Measurements from ENCODE around the gene DIP2C. TPM values are rescaled to one million over a fixed set of nuclear protein-coding genes. Genes with fewer than 3 reads are reported as not detected.

Gene DIP2C
- total and polyA plus RNA-seq, 2 donors (not counting 1 experiment from before 2014, with no cell fraction given) = 1.3 to 1.9 TPM

DNA sequence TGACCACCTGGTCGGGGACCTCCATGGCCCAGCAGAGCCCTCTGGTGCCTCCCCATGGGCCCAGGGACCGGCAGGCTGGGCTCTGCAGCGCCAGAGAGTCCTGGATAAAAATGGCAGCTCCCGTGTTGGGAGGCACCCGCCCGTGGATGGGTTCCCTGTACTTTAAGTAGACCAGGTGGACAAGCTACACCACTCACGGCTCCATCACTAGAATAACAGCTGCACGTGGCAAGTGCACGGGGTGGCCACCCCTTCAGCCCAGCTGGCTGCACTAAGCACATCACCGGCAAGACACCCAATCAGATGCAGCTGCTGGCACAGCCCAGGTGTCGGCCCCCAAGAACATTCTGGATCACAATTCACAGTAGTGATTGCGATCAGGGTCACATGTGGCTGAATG lies 69.8 kb downstream of the DIP2C start:
- Histone ChIP-seq H3K79me2 (ENCODE audit: control insufficient read depth, insufficient read depth, low read length) (no peaks in the 10 kb centered on the region), H3K9me3 (ENCODE audit: control extremely low read depth in 1 of 3, control insufficient read depth in 2 of 3, insufficient read depth in 1 of 3, low read length in 2 of 3) (peaks cover 0 to 15% (median 0%) of the 10 kb centered on the region in 3 donors), H3K36me3 (replicated peaks in 1 of 2; ENCODE audit: control extremely low read depth in 1 of 2, control insufficient read depth in 1 of 2, extremely low read depth in 1 of 2, insufficient read depth in 2 of 2, low read length in 1 of 2) (no peaks in the 10 kb centered on the region), H4K20me1 (ENCODE audit: control insufficient read depth, insufficient read depth, low read length, poor library complexity, severe bottlenecking) (no peaks in the 10 kb centered on the region), H3K4me3 (ENCODE audit: control extremely low read depth in 1 of 5, extremely low read depth in 1 of 5, insufficient read depth in 1 of 5, low read depth in 2 of 5, low read length in 4 of 5) (peak overlapping the region in 3 of 5 experiments; percentile 13 to 56 (median 33)), H3K4me1 (ENCODE audit: control insufficient read depth in 2 of 2, insufficient read depth in 2 of 2, low read length in 2 of 2) (peaks cover 19 to 28% of the 10 kb centered on the region in 2 donors), H3K9ac (ENCODE audit: low read length) (peak overlapping the region; percentile 40), H3K27me3 (replicated peaks in 1 of 4; ENCODE audit: control extremely low read depth in 1 of 4, control insufficient read depth in 3 of 4, insufficient read depth in 4 of 4, low read length in 3 of 4) (peaks cover 0 to 63% (median 19%) of the 10 kb centered on the region in 4 experiments), H2AFZ (ENCODE audit: insufficient read depth, low read depth, low read length, poor library complexity, severe bottlenecking) (no peak overlapping the region), H3K4me2 (replicated peaks; ENCODE audit: low read depth, low read length, poor library complexity, severe bottlenecking) (peak overlapping the region; percentile 72), H3K27ac (ENCODE audit: low read length in 2 of 2) (no peak overlapping the region)
- ATAC-seq (ENCODE audit: low read depth) = peak; percentile 35
- peak overlapping the region; percentile 63 for H3K4me3 Mint-ChIP-seq
- peaks cover 62% of the 10 kb centered on the region for H3K27me3 Mint-ChIP-seq
- intact Hi-C loops (cut with micrococcal nuclease) = no loop called here
- CTCF ChIA-PET = no interaction called here
- peak; percentile 45 for DNase-seq
- no peak for TF ChIP-seq EZH2 (IDR thresholded peaks at IDR 0.05; ENCODE audit: borderline replicate concordance, insufficient read depth, low read depth, low read length, poor library complexity, severe bottlenecking)
- TF ChIP-seq, protein P1, sequence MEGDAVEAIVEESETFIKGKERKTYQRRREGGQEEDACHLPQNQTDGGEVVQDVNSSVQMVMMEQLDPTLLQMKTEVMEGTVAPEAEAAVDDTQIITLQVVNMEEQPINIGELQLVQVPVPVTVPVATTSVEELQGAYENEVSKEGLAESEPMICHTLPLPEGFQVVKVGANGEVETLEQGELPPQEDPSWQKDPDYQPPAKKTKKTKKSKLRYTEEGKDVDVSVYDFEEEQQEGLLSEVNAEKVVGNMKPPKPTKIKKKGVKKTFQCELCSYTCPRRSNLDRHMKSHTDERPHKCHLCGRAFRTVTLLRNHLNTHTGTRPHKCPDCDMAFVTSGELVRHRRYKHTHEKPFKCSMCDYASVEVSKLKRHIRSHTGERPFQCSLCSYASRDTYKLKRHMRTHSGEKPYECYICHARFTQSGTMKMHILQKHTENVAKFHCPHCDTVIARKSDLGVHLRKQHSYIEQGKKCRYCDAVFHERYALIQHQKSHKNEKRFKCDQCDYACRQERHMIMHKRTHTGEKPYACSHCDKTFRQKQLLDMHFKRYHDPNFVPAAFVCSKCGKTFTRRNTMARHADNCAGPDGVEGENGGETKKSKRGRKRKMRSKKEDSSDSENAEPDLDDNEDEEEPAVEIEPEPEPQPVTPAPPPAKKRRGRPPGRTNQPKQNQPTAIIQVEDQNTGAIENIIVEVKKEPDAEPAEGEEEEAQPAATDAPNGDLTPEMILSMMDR (IDR thresholded peaks at IDR 0.05) = no peak
- H3K27ac Mint-ChIP-seq = no peak overlapping the region
- POLR2A ChIA-PET = no interaction called here
- H3K9me3 Mint-ChIP-seq (ENCODE audit: insufficient read depth) = no peaks in the 10 kb centered on the region
- H3K4me1 Mint-ChIP-seq = peaks cover 28% of the 10 kb centered on the region
- WGBS (ENCODE audit: insufficient coverage) = 58% methylated on average over 11 of the region's 12 CpGs

DNA sequence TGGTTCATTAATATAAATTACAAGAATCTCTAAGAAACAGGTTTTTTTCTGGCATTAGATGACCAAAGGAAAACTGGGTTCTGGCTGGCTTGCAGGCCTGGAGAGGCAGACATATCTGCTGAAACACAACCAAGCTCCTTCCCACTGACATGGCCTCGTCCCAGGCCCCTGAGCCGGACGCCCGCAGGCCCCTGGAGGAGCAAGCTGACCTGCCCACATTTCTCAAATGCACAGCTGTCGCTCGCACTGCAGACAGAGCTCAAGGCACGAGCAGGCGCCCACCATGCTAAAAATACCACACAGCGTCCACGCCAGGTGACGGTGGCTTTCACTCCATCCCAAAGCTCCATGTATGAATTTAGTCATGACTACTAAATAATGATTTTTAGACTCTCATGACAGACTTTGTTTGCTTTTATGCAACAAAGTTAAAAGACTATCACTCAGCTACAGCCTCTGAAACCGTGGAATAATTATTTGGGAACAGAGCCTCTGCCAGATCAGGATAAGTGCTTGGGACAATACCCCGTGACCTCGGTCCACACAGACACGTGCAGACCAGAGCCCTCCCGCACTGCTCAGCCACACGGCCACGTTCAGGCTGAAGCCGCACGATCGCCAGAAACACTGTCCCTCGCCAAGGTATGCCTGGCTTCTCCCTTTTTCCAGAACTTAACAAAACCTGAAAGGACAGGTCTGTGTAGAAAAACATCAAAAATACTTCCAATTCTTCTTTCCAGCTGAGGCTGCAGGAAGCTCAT lies 71.1 kb downstream of the DIP2C start:
- intact Hi-C loops (cut with micrococcal nuclease) = no loop called here
- ChIA-PET POLR2A (no interaction called here), CTCF (no interaction called here)
- Mint-ChIP-seq H3K27me3 (peaks cover 58% of the 10 kb centered on the region), H3K9me3 (ENCODE audit: insufficient read depth) (no peaks in the 10 kb centered on the region), H3K27ac (no peak overlapping the region), H3K4me1 (peaks cover 28% of the 10 kb centered on the region), H3K4me3 (no peak overlapping the region)
- peaks cover 19 to 28% of the 10 kb centered on the region in 2 donors for H3K4me1 ChIP-seq (ENCODE audit: control insufficient read depth in 2 of 2, insufficient read depth in 2 of 2, low read length in 2 of 2)
- H3K9me3 ChIP-seq (ENCODE audit: control extremely low read depth in 1 of 3, control insufficient read depth in 2 of 3, insufficient read depth in 1 of 3, low read length in 2 of 3) = peaks cover 0 to 15% (median 0%) of the 10 kb centered on the region in 3 donors
- DNase-seq (no peak), ATAC-seq (ENCODE audit: low read depth) (no peak)
- no peak overlapping the region for H3K27ac ChIP-seq (ENCODE audit: low read length in 2 of 2)
- no peaks in the 10 kb centered on the region for H3K36me3 ChIP-seq (replicated peaks in 1 of 2; ENCODE audit: control extremely low read depth in 1 of 2, control insufficient read depth in 1 of 2, extremely low read depth in 1 of 2, insufficient read depth in 2 of 2, low read length in 1 of 2)
- H2AFZ ChIP-seq (ENCODE audit: insufficient read depth, low read depth, low read length, poor library complexity, severe bottlenecking) = no peak overlapping the region
- 95% methylated on average over 22 of the region's 22 CpGs for WGBS (ENCODE audit: insufficient coverage)
- no peak overlapping the region for H3K4me2 ChIP-seq (replicated peaks; ENCODE audit: low read depth, low read length, poor library complexity, severe bottlenecking)
- H3K9ac ChIP-seq (ENCODE audit: low read length) = no peak overlapping the region
- H3K4me3 ChIP-seq (ENCODE audit: control extremely low read depth in 1 of 5, extremely low read depth in 1 of 5, insufficient read depth in 1 of 5, low read depth in 2 of 5, low read length in 4 of 5) = no peak overlapping the region
- TF ChIP-seq, protein P1 (IDR thresholded peaks at IDR 0.05) = no peak
- TF ChIP-seq EZH2 (IDR thresholded peaks at IDR 0.05; ENCODE audit: borderline replicate concordance, insufficient read depth, low read depth, low read length, poor library complexity, severe bottlenecking) = no peak
- H3K79me2 ChIP-seq (ENCODE audit: control insufficient read depth, insufficient read depth, low read length) = no peaks in the 10 kb centered on the region
- peaks cover 0 to 65% (median 17%) of the 10 kb centered on the region in 4 experiments for H3K27me3 ChIP-seq (replicated peaks in 1 of 4; ENCODE audit: control extremely low read depth in 1 of 4, control insufficient read depth in 3 of 4, insufficient read depth in 4 of 4, low read length in 3 of 4)
- H4K20me1 ChIP-seq (ENCODE audit: control insufficient read depth, insufficient read depth, low read length, poor library complexity, severe bottlenecking) = no peaks in the 10 kb centered on the region
